IMR-90 (cell line): ENCODE data around the gene PTTG1IP2. TPM values are rescaled to one million over a fixed set of nuclear protein-coding genes. Genes with fewer than 3 reads are reported as not detected.

Experiments used
- ATAC-seq: fragments of 200-7000 bp; cut with Tn5 transposase; 2 replicates; pipeline ENCODE4 v1.9.1; 2020; ENCODE audit warnings: low read depth, mild to moderate bottlenecking, moderate library complexity
- BruUV-seq: library from RNA; stranded (reverse); fragments of 400-500 nt; replicated peaks from 2 replicates; lab custom pipeline; 2021; lab: Mats Ljungman, UMichigan
- CTCF ChIA-PET: fragments of 300-600 bp; formaldehyde crosslinking; extraction: SDS; loops from one replicate; lab custom pipeline; 2021; ENCODE audit warnings: antibody characterized with exemption; lab: Yijun Ruan, JAX
- POLR2A ChIA-PET: fragments of 300-600 bp; sonication (Branson Sonifier 250); formaldehyde crosslinking; loops from one replicate; lab custom pipeline; 2022; ENCODE audit warnings: antibody characterized with exemption; ENCODE audit not compliant: unreplicated experiment; lab: Charles Lee
- DNase-seq: peaks from one replicate; pipeline ENCODE4 v3.0.0; 2013
- H2AFZ ChIP-seq: replicated peaks from 2 replicates; pipeline ENCODE3; 2013; ENCODE audit warnings: low read length, mild to moderate bottlenecking; ENCODE audit not compliant: poor library complexity
- H2AK5ac ChIP-seq: 2 replicates; pipeline ENCODE4 v1.6.1; 2013; ENCODE audit warnings: low read depth, low read length, inconsistent platforms
- H2AK9ac ChIP-seq: replicated peaks from 2 replicates; pipeline ENCODE3; 2013; ENCODE audit warnings: mild to moderate bottlenecking, low read depth, low read length, moderate library complexity; ENCODE audit not compliant: poor library complexity
- H2BK120ac ChIP-seq: 2 replicates; pipeline ENCODE4 v1.6.1; 2013; ENCODE audit warnings: low read depth, low read length, inconsistent platforms
- H2BK15ac ChIP-seq: 3 replicates; pipeline ENCODE4 v1.6.1; 2013; ENCODE audit warnings: low read depth, low read length, inconsistent platforms
- H2BK20ac ChIP-seq: 2 replicates; pipeline ENCODE4 v1.6.1; 2013; ENCODE audit warnings: low read depth, mild to moderate bottlenecking, inconsistent platforms, low read length, moderate library complexity
- H2BK5ac ChIP-seq: 2 replicates; pipeline ENCODE4 v1.6.1; 2013; ENCODE audit warnings: mild to moderate bottlenecking, low read depth, low read length, inconsistent platforms; ENCODE audit not compliant: poor library complexity, severe bottlenecking
- H3K14ac ChIP-seq: replicated peaks from 2 replicates; pipeline ENCODE4 v1.6.1; 2013; ENCODE audit warnings: low read depth, low read length, inconsistent platforms
- H3K18ac ChIP-seq: 2 replicates; pipeline ENCODE4 v1.6.1; 2013; ENCODE audit warnings: low read depth, low read length, control low read depth
- H3K23ac ChIP-seq: 2 replicates; pipeline ENCODE4 v1.6.1; 2013; ENCODE audit warnings: low read depth, low read length, inconsistent platforms
- H3K27ac ChIP-seq: 2 replicates; pipeline ENCODE4 v1.5.1; 2013; ENCODE audit warnings: mild to moderate bottlenecking, control low read depth, low read length; ENCODE audit not compliant: insufficient read depth
- H3K27me3 ChIP-seq: 2 replicates; pipeline ENCODE4 v1.6.1; 2013; ENCODE audit warnings: low read length; ENCODE audit not compliant: control insufficient read depth, insufficient read depth
- H3K36me3 ChIP-seq: 2 replicates; pipeline ENCODE4 v1.6.1; 2013; ENCODE audit warnings: low read length, mixed read lengths; ENCODE audit not compliant: control insufficient read depth, insufficient read depth
- H3K4ac ChIP-seq: 2 replicates; pipeline ENCODE4 v1.6.1; 2013; ENCODE audit warnings: low read depth, low read length, inconsistent platforms
- H3K4me1 ChIP-seq: 2 replicates; pipeline ENCODE4 v1.6.1; 2013; ENCODE audit warnings: low read length, mixed read lengths; ENCODE audit not compliant: control insufficient read depth, insufficient read depth
- H3K4me2 ChIP-seq: 2 replicates; pipeline ENCODE4 v1.6.1; 2013; ENCODE audit warnings: low read depth, mild to moderate bottlenecking, control low read depth, low read length, moderate library complexity
- H3K4me3 ChIP-seq: 2 replicates; pipeline ENCODE4 v1.5.1; 2013; ENCODE audit warnings: low read depth, mild to moderate bottlenecking, control low read depth, low read length, moderate library complexity; ENCODE audit not compliant: insufficient read depth
- H3K56ac ChIP-seq: 2 replicates; pipeline ENCODE4 v1.6.1; 2013; ENCODE audit warnings: low read length, inconsistent platforms; ENCODE audit not compliant: insufficient read depth; ENCODE audit errors: extremely low read depth
- H3K79me1 ChIP-seq, 2 experiments: 2 replicates each; pipeline ENCODE4 v1.6.1; 2013; ENCODE audit warnings: low read length in 2 of 2, inconsistent platforms in 1 of 2, low read depth in 1 of 2
- H3K9ac ChIP-seq: 2 replicates; pipeline ENCODE4 v1.6.1; 2013; ENCODE audit warnings: low read depth, low read length, control low read depth
- H3K9me1 ChIP-seq: 2 replicates; pipeline ENCODE4 v1.6.1; 2013; ENCODE audit warnings: low read length, inconsistent platforms; ENCODE audit not compliant: insufficient read depth
- H3K9me3 ChIP-seq: 2 replicates; pipeline ENCODE4 v1.6.1; 2013; ENCODE audit warnings: low read length; ENCODE audit not compliant: control insufficient read depth, insufficient read depth
- H4K20me1 ChIP-seq: 2 replicates; pipeline ENCODE4 v1.6.1; 2013; ENCODE audit warnings: low read length, inconsistent platforms; ENCODE audit not compliant: insufficient read depth
- H4K5ac ChIP-seq: 2 replicates; pipeline ENCODE4 v1.6.1; 2013; ENCODE audit warnings: mild to moderate bottlenecking, low read depth, low read length, control low read depth
- H4K8ac ChIP-seq, 2 experiments: 2 replicates each; pipeline ENCODE4 v1.6.1; 2013; ENCODE audit warnings: low read depth in 2 of 2, low read length in 2 of 2, control low read depth in 1 of 2, inconsistent platforms in 1 of 2
- H4K91ac ChIP-seq: 2 replicates; pipeline ENCODE4 v1.6.1; 2013; ENCODE audit warnings: low read depth, low read length, inconsistent platforms; ENCODE audit not compliant: insufficient read depth
- BHLHE40 ChIP-seq: fragments of 150-350 bp; IDR thresholded peaks from 2 replicates; pipeline ENCODE4 v1.6.1; 2016; ENCODE audit warnings: mild to moderate bottlenecking, low read depth, low read length
- CEBPB ChIP-seq: IDR thresholded peaks from 2 replicates; pipeline ENCODE4 v1.6.1; 2012; ENCODE audit warnings: low read depth, low read length, improper control_type of control experiment
- CHD1 ChIP-seq: IDR thresholded peaks from 2 replicates; pipeline ENCODE4 v1.6.1; 2012; ENCODE audit warnings: low read depth, low read length, improper control_type of control experiment
- FOS ChIP-seq: fragments of 150-350 bp; IDR thresholded peaks from 2 replicates; pipeline ENCODE4 v1.6.1; 2016; ENCODE audit warnings: low read depth, low read length
- MAFK ChIP-seq: IDR thresholded peaks from 2 replicates; pipeline ENCODE4 v1.6.1; 2012; ENCODE audit warnings: low read depth, low read length, improper control_type of control experiment
- MAZ ChIP-seq: IDR thresholded peaks from 2 replicates; pipeline ENCODE4 v1.6.1; 2012; ENCODE audit warnings: low read depth, mild to moderate bottlenecking, low read length, improper control_type of control experiment, moderate library complexity, borderline replicate concordance
- MXI1 ChIP-seq: IDR thresholded peaks from 2 replicates; pipeline ENCODE4 v1.6.1; 2012; ENCODE audit warnings: low read depth, mild to moderate bottlenecking, low read length, moderate library complexity, borderline replicate concordance
- NFE2L2 ChIP-seq: fragments of 150-350 bp; IDR thresholded peaks from 2 replicates; pipeline ENCODE4 v1.6.1; 2016; ENCODE audit warnings: low read depth, mild to moderate bottlenecking, low read length
- POLR2A ChIP-seq: IDR thresholded peaks from 2 replicates; pipeline ENCODE4 v1.6.1; 2012; ENCODE audit warnings: mild to moderate bottlenecking, low read depth, low read length
- RAD21 ChIP-seq: IDR thresholded peaks from 2 replicates; pipeline ENCODE4 v1.6.1; 2012; ENCODE audit warnings: low read length, improper control_type of control experiment
- RCOR1 ChIP-seq: IDR thresholded peaks from 2 replicates; pipeline ENCODE4 v1.6.1; 2012; ENCODE audit warnings: mild to moderate bottlenecking, low read length, improper control_type of control experiment; ENCODE audit not compliant: insufficient replicate concordance
- RFX5 ChIP-seq: IDR thresholded peaks from 2 replicates; pipeline ENCODE4 v1.8.0; 2012; ENCODE audit warnings: low read depth, mild to moderate bottlenecking, low read length, moderate library complexity
- SMC3 ChIP-seq: fragments of 150-350 bp; IDR thresholded peaks from 2 replicates; pipeline ENCODE4 v1.6.1; 2016; ENCODE audit warnings: low read depth, mild to moderate bottlenecking, antibody characterized with exemption, low read length, moderate library complexity
- WGBS, 2 experiments: methylation state at CpG; one replicate each; pipeline versions ENCODE4 v1.1.5 to v1.1.7; 2013; ENCODE audit warnings: missing lambda C conversion rate in 2 of 2; ENCODE audit not compliant: insufficient read length in 1 of 2; ENCODE audit errors: extremely low coverage in 2 of 2; 5-methylcytosine and 5-hydroxymethylcytosine counted together
- dilution Hi-C: fragments of 300-500 bp; cut with HindIII; formaldehyde crosslinking; loops from one replicate; pipeline ENCODE4 v1.14.3; 2018; ENCODE audit warnings: low sequenced_read_pairs; ENCODE audit not compliant: unreplicated experiment
- in situ Hi-C: fragments of 300-500 bp; cut with MboI; formaldehyde crosslinking; loops from 3 replicates; pipeline ENCODE4 v1.14.3; 2019; ENCODE audit warnings: low sequenced_read_pairs, inconsistent platforms, mixed read lengths
- intact Hi-C: fragments of 100-400 bp; cut with micrococcal nuclease; formaldehyde crosslinking; loops from 2 replicates; pipeline ENCODE4 v1.10.0; 2022
- polyA plus RNA-seq, 3 experiments: library from polyadenylated mRNA; depleted of rRNA; stranded (reverse); fragments of >200 nt; gene quantifications; 2 replicates each; pipeline ENCODE4 v1.2.3, GENCODE V29; 2012; ENCODE audit warnings: low replicate concordance in 1 of 3
- total RNA-seq: library from RNA; depleted of rRNA; stranded (reverse); fragments of >200 nt; gene quantifications from 2 replicates; pipeline ENCODE4 v1.2.3, GENCODE V29; 2012
- TF ChIP-seq, protein P1 (sequence below): conservative IDR thresholded peaks from 2 replicates; pipeline ENCODE4 v1.5.1; 2012; ENCODE audit warnings: mild to moderate bottlenecking, low read depth, low read length, improper control_type of control experiment
- TF ChIP-seq, protein P2 (sequence below): fragments of 150-350 bp; IDR thresholded peaks from 2 replicates; pipeline ENCODE4 v1.6.1; 2017; ENCODE audit warnings: mild to moderate bottlenecking, antibody characterized with exemption, low read length, low read depth
- TF ChIP-seq, protein P3 (sequence below): fragments of 150-350 bp; IDR thresholded peaks from 2 replicates; pipeline ENCODE4 v1.6.1; 2016; ENCODE audit warnings: low read depth, mild to moderate bottlenecking, low read length, moderate library complexity, borderline replicate concordance

PTTG1IP2 gene
- total and polyA plus RNA-seq, 2 of the 4 experiments (the other 2 are of a cell fraction): not detected

DNA sequence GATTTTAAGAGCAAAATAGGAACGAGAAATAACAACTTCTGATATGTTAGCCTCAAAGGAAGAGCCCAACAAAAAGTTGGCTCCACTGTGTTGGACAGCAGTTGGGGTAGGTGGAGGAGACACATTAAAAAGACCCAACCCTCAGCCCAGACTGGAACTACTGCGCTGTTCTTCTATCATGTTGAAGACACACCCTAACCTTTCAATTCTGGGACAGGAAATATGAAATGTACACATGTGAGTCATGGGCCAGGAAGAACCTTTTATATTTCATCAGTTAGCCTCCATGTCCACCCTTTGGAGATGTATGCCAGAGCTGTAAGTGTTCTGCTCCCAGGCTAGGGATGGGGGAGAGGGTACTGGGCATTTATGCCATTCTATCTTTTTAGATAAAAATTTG, 44.1 kb upstream of the PTTG1IP2 start:
- H2AK9ac ChIP-seq: no peak overlapping the region
- H4K5ac ChIP-seq: no peak overlapping the region
- H4K8ac ChIP-seq: no peak overlapping the region
- no peak overlapping the region for H3K18ac ChIP-seq
- no TSS peak for BruUV-seq
- no peak for ATAC-seq
- ChIA-PET POLR2A (no interaction called here), CTCF (no interaction called here)
- H3K9me3 ChIP-seq: no peaks in the 10 kb centered on the region
- no peak overlapping the region for H3K27ac ChIP-seq
- dilution Hi-C loops (no loop called here), intact Hi-C loops (no loop called here), in situ Hi-C loops (no loop called here)
- no peaks in the 10 kb centered on the region for H3K79me1 ChIP-seq
- H2AFZ ChIP-seq: no peak overlapping the region
- WGBS, 2 experiments: no CpG with 5 or more reads among the region's 2 CpGs
- H3K9ac ChIP-seq: no peak overlapping the region
- no peak overlapping the region for H2BK120ac ChIP-seq
- no peak overlapping the region for H4K91ac ChIP-seq
- H3K14ac ChIP-seq: no peak overlapping the region
- H3K9me1 ChIP-seq: no peaks in the 10 kb centered on the region
- H3K4me3 ChIP-seq: no peak overlapping the region
- no peaks in the 10 kb centered on the region for H3K4me1 ChIP-seq
- H4K20me1 ChIP-seq: no peaks in the 10 kb centered on the region
- no peak overlapping the region for H3K4ac ChIP-seq
- H3K27me3 ChIP-seq: no peaks in the 10 kb centered on the region
- peak; percentile 21 for DNase-seq
- no peak overlapping the region for H3K56ac ChIP-seq
- H2BK15ac ChIP-seq: no peak overlapping the region
- no peak overlapping the region for H3K4me2 ChIP-seq
- H2BK20ac ChIP-seq: no peak overlapping the region
- no peak overlapping the region for H2BK5ac ChIP-seq
- no peak overlapping the region for H2AK5ac ChIP-seq
- H3K36me3 ChIP-seq: no peaks in the 10 kb centered on the region
- H3K23ac ChIP-seq: no peak overlapping the region
- TF ChIP-seq POLR2A: no peak
- TF ChIP-seq RCOR1: no peak
- no peak for TF ChIP-seq RFX5
- no peak for TF ChIP-seq NFE2L2
- TF ChIP-seq, protein P1, sequence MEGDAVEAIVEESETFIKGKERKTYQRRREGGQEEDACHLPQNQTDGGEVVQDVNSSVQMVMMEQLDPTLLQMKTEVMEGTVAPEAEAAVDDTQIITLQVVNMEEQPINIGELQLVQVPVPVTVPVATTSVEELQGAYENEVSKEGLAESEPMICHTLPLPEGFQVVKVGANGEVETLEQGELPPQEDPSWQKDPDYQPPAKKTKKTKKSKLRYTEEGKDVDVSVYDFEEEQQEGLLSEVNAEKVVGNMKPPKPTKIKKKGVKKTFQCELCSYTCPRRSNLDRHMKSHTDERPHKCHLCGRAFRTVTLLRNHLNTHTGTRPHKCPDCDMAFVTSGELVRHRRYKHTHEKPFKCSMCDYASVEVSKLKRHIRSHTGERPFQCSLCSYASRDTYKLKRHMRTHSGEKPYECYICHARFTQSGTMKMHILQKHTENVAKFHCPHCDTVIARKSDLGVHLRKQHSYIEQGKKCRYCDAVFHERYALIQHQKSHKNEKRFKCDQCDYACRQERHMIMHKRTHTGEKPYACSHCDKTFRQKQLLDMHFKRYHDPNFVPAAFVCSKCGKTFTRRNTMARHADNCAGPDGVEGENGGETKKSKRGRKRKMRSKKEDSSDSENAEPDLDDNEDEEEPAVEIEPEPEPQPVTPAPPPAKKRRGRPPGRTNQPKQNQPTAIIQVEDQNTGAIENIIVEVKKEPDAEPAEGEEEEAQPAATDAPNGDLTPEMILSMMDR: no peak
- TF ChIP-seq BHLHE40: no peak
- TF ChIP-seq, protein P2, sequence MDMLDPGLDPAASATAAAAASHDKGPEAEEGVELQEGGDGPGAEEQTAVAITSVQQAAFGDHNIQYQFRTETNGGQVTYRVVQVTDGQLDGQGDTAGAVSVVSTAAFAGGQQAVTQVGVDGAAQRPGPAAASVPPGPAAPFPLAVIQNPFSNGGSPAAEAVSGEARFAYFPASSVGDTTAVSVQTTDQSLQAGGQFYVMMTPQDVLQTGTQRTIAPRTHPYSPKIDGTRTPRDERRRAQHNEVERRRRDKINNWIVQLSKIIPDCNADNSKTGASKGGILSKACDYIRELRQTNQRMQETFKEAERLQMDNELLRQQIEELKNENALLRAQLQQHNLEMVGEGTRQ: no peak
- no peak for TF ChIP-seq CHD1
- no peak for TF ChIP-seq CEBPB
- no peak for TF ChIP-seq MXI1
- TF ChIP-seq RAD21: no peak
- TF ChIP-seq, protein P3, sequence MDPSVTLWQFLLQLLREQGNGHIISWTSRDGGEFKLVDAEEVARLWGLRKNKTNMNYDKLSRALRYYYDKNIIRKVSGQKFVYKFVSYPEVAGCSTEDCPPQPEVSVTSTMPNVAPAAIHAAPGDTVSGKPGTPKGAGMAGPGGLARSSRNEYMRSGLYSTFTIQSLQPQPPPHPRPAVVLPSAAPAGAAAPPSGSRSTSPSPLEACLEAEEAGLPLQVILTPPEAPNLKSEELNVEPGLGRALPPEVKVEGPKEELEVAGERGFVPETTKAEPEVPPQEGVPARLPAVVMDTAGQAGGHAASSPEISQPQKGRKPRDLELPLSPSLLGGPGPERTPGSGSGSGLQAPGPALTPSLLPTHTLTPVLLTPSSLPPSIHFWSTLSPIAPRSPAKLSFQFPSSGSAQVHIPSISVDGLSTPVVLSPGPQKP: no peak
- no peak for TF ChIP-seq FOS
- no peak for TF ChIP-seq SMC3
- no peak for TF ChIP-seq MAFK
- TF ChIP-seq MAZ: no peak
